Urothelium cell line (cell line): ENCODE results near the gene PLBD2.

Experiments
- DNase-seq: peaks from one replicate; pipeline ENCODE4 v3.0.0; 2011; ENCODE audit warnings: low spot score, mixed read lengths
- FAIRE-seq: peaks from 2 replicates; lab custom pipeline; 2011; peaks lifted over from hg19 to GRCh38; lab: Jason Lieb, UNC

Gene PLBD2

GRCh38 chr12:113438523-113439300 is 80.3 kb downstream of the PLBD2 start:
- FAIRE-seq = peak; percentile 42
- no peak for DNase-seq

- no peak for FAIRE-seq
- no peak for DNase-seq
Measured at GRCh38 chr12:113439301-113439597, 80.9 kb downstream of the PLBD2 start.

GRCh38 chr12:113439606-113440030 is 81.2 kb downstream of the PLBD2 start:
- FAIRE-seq (no peak), DNase-seq (peak; percentile 65)

- DNase-seq (no peak), FAIRE-seq (no peak)
Measured at GRCh38 chr12:113440336-113440735, 81.9 kb downstream of the PLBD2 start.
